T-cell (primary cell): Measurements from ENCODE around the gene FSTL4. TPM values are rescaled to one million over a fixed set of nuclear protein-coding genes. Genes with fewer than 3 reads are reported as not detected.

Experiments
- ATAC-seq, 4 experiments: fragments of 200-7000 bp in 3 of 4; fragments of 150-1000 bp in 1 of 4; cut with Tn5 transposase; replicated peaks in 1 of 4; 1 replicate in 3 of 4; 2 replicates in 1 of 4; pipeline ENCODE4 v1.10.0; 2021; ENCODE audit warnings: moderate library complexity in 3 of 4, mild to moderate bottlenecking in 2 of 4, moderate number of reproducible peaks in 1 of 4
- CTCF ChIA-PET, 2 donors: fragments of 300-600 bp; sonication (Branson Sonifier 250); formaldehyde crosslinking; loops; one replicate each; lab custom pipeline; 2022; ENCODE audit warnings: antibody characterized with exemption in 2 of 2; lab: Charles Lee
- POLR2A ChIA-PET, 2 donors: fragments of 300-600 bp; sonication (Branson Sonifier 250); formaldehyde crosslinking; loops; one replicate each; lab custom pipeline; 2022; ENCODE audit warnings: antibody characterized with exemption in 2 of 2; lab: Charles Lee
- DNase-seq, 35 experiments: peaks; one replicate each; pipeline versions ENCODE4 v3.0.0 to v3.0.0-alpha.2; 2013 to 2023
- H3K27ac ChIP-seq: one replicate; pipeline ENCODE4 v1.5.1; 2013; ENCODE audit warnings: low read length
- H3K27me3 ChIP-seq, 2 experiments: replicated peaks in 1 of 2; 1 replicate in 1 of 2; 2 replicates in 1 of 2; pipeline versions ENCODE4 v1.6.1 to v1.7.0; 2013; ENCODE audit warnings: low read length in 1 of 2, mixed read lengths in 1 of 2; ENCODE audit not compliant: control insufficient read depth in 2 of 2, insufficient read depth in 2 of 2; ENCODE audit errors: extremely low read depth in 1 of 2
- H3K36me3 ChIP-seq, 2 donors: 1 replicate in 1 of 2; 2 replicates in 1 of 2; pipeline versions ENCODE4 v1.6.1 to v1.7.0; 2013; ENCODE audit warnings: low read length in 1 of 2; ENCODE audit not compliant: control insufficient read depth in 2 of 2, insufficient read depth in 1 of 2; ENCODE audit errors: extremely low read depth in 1 of 2
- H3K4me1 ChIP-seq, 2 experiments: 1 replicate in 1 of 2; 2 replicates in 1 of 2; pipeline versions ENCODE4 v1.6.1 to v1.7.0; 2013; ENCODE audit warnings: low read length in 2 of 2, mixed read lengths in 1 of 2; ENCODE audit not compliant: insufficient read depth in 2 of 2, control insufficient read depth in 1 of 2; ENCODE audit errors: extremely low read depth in 1 of 2
- H3K4me3 ChIP-seq, 2 donors: 1 replicate in 1 of 2; 2 replicates in 1 of 2; pipeline versions ENCODE4 v1.5.1 to v1.7.0; 2013; ENCODE audit warnings: mild to moderate bottlenecking in 2 of 2, low read length in 1 of 2, moderate library complexity in 1 of 2; ENCODE audit not compliant: control insufficient read depth in 1 of 2; ENCODE audit errors: extremely low read depth in 1 of 2
- H3K9me3 ChIP-seq: 2 replicates; pipeline ENCODE4 v1.7.0; 2013
- H3K27ac Mint-ChIP-seq, 2 donors: one replicate each; pipeline ENCODE4 v1.8.0; 2020 to 2021; ENCODE audit warnings: mild to moderate bottlenecking in 2 of 2, mixed read lengths in 2 of 2
- H3K27me3 Mint-ChIP-seq, 2 donors: one replicate each; pipeline ENCODE4 v1.8.0; 2021 to 2022; ENCODE audit warnings: mixed read lengths in 2 of 2
- H3K36me3 Mint-ChIP-seq: one replicate; pipeline ENCODE4 v1.8.0; 2021; ENCODE audit warnings: mixed read lengths
- H3K4me1 Mint-ChIP-seq, 3 donors: one replicate each; pipeline ENCODE4 v1.8.0; 2020 to 2022; ENCODE audit warnings: mixed read lengths in 3 of 3, mild to moderate bottlenecking in 1 of 3
- H3K4me3 Mint-ChIP-seq, 3 donors: one replicate each; pipeline ENCODE4 v1.8.0; 2020 to 2022; ENCODE audit warnings: mild to moderate bottlenecking in 3 of 3, mixed read lengths in 3 of 3, moderate library complexity in 3 of 3
- H3K9me3 Mint-ChIP-seq, 3 donors: one replicate each; pipeline ENCODE4 v1.8.0; 2020 to 2022; ENCODE audit warnings: mixed read lengths in 3 of 3
- WGBS: methylation state at CpG from one replicate; pipeline ENCODE4 v1.1.5; 2013; ENCODE audit warnings: missing lambda C conversion rate; ENCODE audit not compliant: insufficient coverage; 5-methylcytosine and 5-hydroxymethylcytosine counted together
- total RNA-seq, 35 experiments: library from RNA in 6 of 35; stranded (reverse) in 6 of 35; fragments of 120-200 nt in 1 of 35; gene quantifications; one replicate each; pipeline versions ENCODE4 v1.2.1 to v1.2.4 and lab custom pipeline; 2013 to 2026

FSTL4 gene
- total RNA-seq, 5 donors from 2014 or later (not counting 1 experiment from before 2014, with no cell fraction given), result 1.6 TPM; not detected in 3

GRCh38 chr5:133164759-133165158, 447.6 kb downstream of the FSTL4 start:
- peaks cover 0 to 15% (median 3%) of the 10 kb centered on the region in 3 donors for H3K9me3 Mint-ChIP-seq
- ChIA-PET POLR2A (interaction anchor here in 1 of 2 donors (0.7 kb wide), 1 partner anchor 295 kb away, joined by 4 read pairs; no protein-coding TSS in a partner anchor), CTCF (no interaction called here)
- Histone ChIP-seq H3K27me3 (no peaks in the 10 kb centered on the region), H3K36me3 (no peaks in the 10 kb centered on the region), H3K27ac (no peak overlapping the region), H3K4me1 (peaks cover 0 to 3% of the 10 kb centered on the region in 2 experiments), H3K9me3 (no peaks in the 10 kb centered on the region), H3K4me3 (no peak overlapping the region)
- peak overlapping the region; percentile 2 to 45 (median 35) for H3K4me3 Mint-ChIP-seq
- peaks cover 15% of the 10 kb centered on the region for H3K36me3 Mint-ChIP-seq
- WGBS, result no CpG with 5 or more reads among the region's 2 CpGs
- ATAC-seq, result peak in 1 of 4 experiments; percentile 47
- peaks cover 24 to 36% (median 31%) of the 10 kb centered on the region in 3 donors for H3K4me1 Mint-ChIP-seq
- DNase-seq, result peak in 1 of 35 experiments; percentile 4
- peaks cover 0 to 7% of the 10 kb centered on the region in 2 donors for H3K27me3 Mint-ChIP-seq
- peak overlapping the region; percentile 32 to 73 for H3K27ac Mint-ChIP-seq

GRCh38 chr5:133163839-133164238, 448.5 kb downstream of the FSTL4 start:
- WGBS, result no CpG with 5 or more reads among the region's 3 CpGs
- H3K27me3 ChIP-seq, result no peaks in the 10 kb centered on the region
- H3K4me1 ChIP-seq, result peaks cover 0 to 3% of the 10 kb centered on the region in 2 experiments
- Mint-ChIP-seq H3K4me1 (peaks cover 20 to 27% (median 23%) of the 10 kb centered on the region in 3 donors), H3K27me3 (peaks cover 0 to 7% of the 10 kb centered on the region in 2 donors), H3K9me3 (peaks cover 0 to 8% (median 0%) of the 10 kb centered on the region in 3 donors), H3K4me3 (no peak overlapping the region), H3K36me3 (peaks cover 12% of the 10 kb centered on the region), H3K27ac (no peak overlapping the region)
- ATAC-seq (no peak), DNase-seq (no peak)
- ChIA-PET CTCF (no interaction called here), POLR2A (no interaction called here)
- H3K4me3 ChIP-seq, result no peak overlapping the region
- H3K27ac ChIP-seq, result no peak overlapping the region
- no peaks in the 10 kb centered on the region for H3K36me3 ChIP-seq
- H3K9me3 ChIP-seq, result no peaks in the 10 kb centered on the region

- no peak overlapping the region for H3K27ac Mint-ChIP-seq
- POLR2A ChIA-PET, result no interaction called here
- H3K27me3 ChIP-seq, result no peaks in the 10 kb centered on the region
- H3K4me1 Mint-ChIP-seq, result peaks cover 10 to 16% (median 12%) of the 10 kb centered on the region in 3 donors
- H3K4me1 ChIP-seq, result no peaks in the 10 kb centered on the region
- no peaks in the 10 kb centered on the region for H3K36me3 ChIP-seq
- H3K4me3 Mint-ChIP-seq, result no peak overlapping the region
- ATAC-seq, result no peak
- no peaks in the 10 kb centered on the region for H3K9me3 ChIP-seq
- H3K4me3 ChIP-seq, result no peak overlapping the region
- H3K36me3 Mint-ChIP-seq, result no peaks in the 10 kb centered on the region
- no peak for DNase-seq
- CTCF ChIA-PET, result no interaction called here
- WGBS, result 71% methylated on average over 1 of the region's 1 CpG
- no peaks in the 10 kb centered on the region for H3K27me3 Mint-ChIP-seq
- no peaks in the 10 kb centered on the region for H3K9me3 Mint-ChIP-seq
- H3K27ac ChIP-seq, result no peak overlapping the region
Observed at GRCh38 chr5:133159543-133159942, 452.8 kb downstream of the FSTL4 start.

- H3K9me3 ChIP-seq, result no peaks in the 10 kb centered on the region
- no peaks in the 10 kb centered on the region for H3K36me3 ChIP-seq
- ATAC-seq (no peak), DNase-seq (no peak)
- H3K4me1 ChIP-seq, result no peaks in the 10 kb centered on the region
- no peak overlapping the region for H3K4me3 ChIP-seq
- POLR2A ChIA-PET, result no interaction called here
- 77% methylated on average over 4 of the region's 4 CpGs for WGBS
- no peak overlapping the region for H3K27ac ChIP-seq
- no peaks in the 10 kb centered on the region for H3K36me3 Mint-ChIP-seq
- peaks cover 5 to 7% (median 5%) of the 10 kb centered on the region in 3 donors for H3K4me1 Mint-ChIP-seq
- peaks cover 0 to 5% of the 10 kb centered on the region in 2 experiments for H3K27me3 ChIP-seq
- no peak overlapping the region for H3K4me3 Mint-ChIP-seq
- no peaks in the 10 kb centered on the region for H3K27me3 Mint-ChIP-seq
- CTCF ChIA-PET, result no interaction called here
- no peak overlapping the region for H3K27ac Mint-ChIP-seq
- H3K9me3 Mint-ChIP-seq, result no peaks in the 10 kb centered on the region
Observed at GRCh38 chr5:133155326-133155969, 456.9 kb downstream of the FSTL4 start.

GRCh38 chr5:133154274-133155075, 457.9 kb downstream of the FSTL4 start:
- no peak overlapping the region for H3K27ac ChIP-seq
- H3K27ac Mint-ChIP-seq, result no peak overlapping the region
- H3K4me1 Mint-ChIP-seq, result no peaks in the 10 kb centered on the region
- no peak overlapping the region for H3K4me3 ChIP-seq
- peaks cover 0 to 5% of the 10 kb centered on the region in 2 experiments for H3K27me3 ChIP-seq
- ChIA-PET CTCF (no interaction called here), POLR2A (interaction anchor here in 1 of 2 donors (0.6 kb wide), 1 partner anchor 143 kb away, joined by 3 read pairs; no protein-coding TSS in a partner anchor)
- H3K4me1 ChIP-seq, result no peaks in the 10 kb centered on the region
- H3K4me3 Mint-ChIP-seq, result no peak overlapping the region
- H3K36me3 Mint-ChIP-seq, result no peaks in the 10 kb centered on the region
- DNase-seq (no peak), ATAC-seq (no peak)
- no peaks in the 10 kb centered on the region for H3K9me3 Mint-ChIP-seq
- H3K36me3 ChIP-seq, result no peaks in the 10 kb centered on the region
- WGBS, result 100% methylated on average over 1 of the region's 12 CpGs
- H3K9me3 ChIP-seq, result no peaks in the 10 kb centered on the region
- H3K27me3 Mint-ChIP-seq, result no peaks in the 10 kb centered on the region

- ATAC-seq (no peak), DNase-seq (no peak)
- Histone ChIP-seq H3K9me3 (no peaks in the 10 kb centered on the region), H3K27me3 (peaks cover 0 to 5% of the 10 kb centered on the region in 2 experiments), H3K36me3 (no peaks in the 10 kb centered on the region), H3K4me1 (peaks cover 11 to 18% of the 10 kb centered on the region in 2 experiments), H3K4me3 (no peak overlapping the region), H3K27ac (no peak overlapping the region)
- H3K27me3 Mint-ChIP-seq, result no peaks in the 10 kb centered on the region
- H3K4me3 Mint-ChIP-seq, result no peak overlapping the region
- no peak overlapping the region for H3K27ac Mint-ChIP-seq
- peaks cover 17 to 22% (median 20%) of the 10 kb centered on the region in 3 donors for H3K4me1 Mint-ChIP-seq
- no peaks in the 10 kb centered on the region for H3K36me3 Mint-ChIP-seq
- ChIA-PET CTCF (no interaction called here), POLR2A (no interaction called here)
- H3K9me3 Mint-ChIP-seq, result no peaks in the 10 kb centered on the region
- WGBS, result 84% methylated on average over 4 of the region's 6 CpGs
Observed at GRCh38 chr5:133150909-133151544, 461.3 kb downstream of the FSTL4 start.
